RKO (cell line): ENCODE measurements around the gene HEBP1.

ENCODE experiments used
- DNase-seq: peaks from one replicate; pipeline ENCODE4 v3.0.0-alpha.2; 2016; ENCODE audit warnings: low spot score

Gene HEBP1

GRCh38 chr12:13023811-13024530 lies 23.9 kb upstream of the HEBP1 start:
- peak; percentile 58 for DNase-seq

GRCh38 chr12:13022851-13023271 lies 22.8 kb upstream of the HEBP1 start:
- DNase-seq, result no peak

GRCh38 chr12:13011098-13011497 lies 11.0 kb upstream of the HEBP1 start:
- no peak for DNase-seq

GRCh38 chr12:13008741-13009380 lies 8.8 kb upstream of the HEBP1 start:
- DNase-seq, result no peak

- DNase-seq, result no peak
Measured at GRCh38 chr12:13007496-13008233, 7.6 kb upstream of the HEBP1 start.

GRCh38 chr12:13005649-13006048 lies 5.6 kb upstream of the HEBP1 start:
- DNase-seq, result no peak

GRCh38 chr12:13004986-13005385 lies 4.9 kb upstream of the HEBP1 start:
- no peak for DNase-seq

GRCh38 chr12:13004361-13004760 lies 4.3 kb upstream of the HEBP1 start:
- DNase-seq, result no peak

GRCh38 chr12:13002301-13003097 lies 2.4 kb upstream of the HEBP1 start:
- DNase-seq, result no peak

- no peak for DNase-seq
Measured at GRCh38 chr12:13001775-13002040, 1.6 kb upstream of the HEBP1 start.

GRCh38 chr12:13000925-13001774 lies 1.1 kb upstream of the HEBP1 start:
- DNase-seq, result peak; percentile 62

- peak; percentile 55 for DNase-seq
Measured at GRCh38 chr12:13000616-13000924, 505 bp upstream of the HEBP1 start.

GRCh38 chr12:12999271-12999958 lies 650 bp downstream of the HEBP1 start:
- peak; percentile 66 for DNase-seq

- no peak for DNase-seq
Measured at GRCh38 chr12:12998248-12998647, 1.8 kb downstream of the HEBP1 start.

- no peak for DNase-seq
Measured at GRCh38 chr12:12997734-12998133, 2.3 kb downstream of the HEBP1 start.

- no peak for DNase-seq
Measured at GRCh38 chr12:12997156-12997555, 2.9 kb downstream of the HEBP1 start.

GRCh38 chr12:12996209-12996608 lies 3.9 kb downstream of the HEBP1 start:
- no peak for DNase-seq

- no peak for DNase-seq
Measured at GRCh38 chr12:12995088-12995487, 5.0 kb downstream of the HEBP1 start.

GRCh38 chr12:12993367-12993766 lies 6.7 kb downstream of the HEBP1 start:
- DNase-seq, result no peak

GRCh38 chr12:12992418-12993130 lies 7.5 kb downstream of the HEBP1 start:
- DNase-seq, result no peak
